NCI-H1105 treated with DMSO at 0.1 percent for 48 hours (cell line): ENCODE measurements around the gene MAGEA9B.
"Not testable (repeated sequence)": the region's sequence is repeated elsewhere in the genome, so short reads cannot be mapped to it uniquely, and the experiment has no call there.

Source experiments
- DNase-seq: peaks from one replicate; lab custom pipeline; 2025; lab: John Stamatoyannopoulos, UW

The MAGEA9B gene

DNA sequence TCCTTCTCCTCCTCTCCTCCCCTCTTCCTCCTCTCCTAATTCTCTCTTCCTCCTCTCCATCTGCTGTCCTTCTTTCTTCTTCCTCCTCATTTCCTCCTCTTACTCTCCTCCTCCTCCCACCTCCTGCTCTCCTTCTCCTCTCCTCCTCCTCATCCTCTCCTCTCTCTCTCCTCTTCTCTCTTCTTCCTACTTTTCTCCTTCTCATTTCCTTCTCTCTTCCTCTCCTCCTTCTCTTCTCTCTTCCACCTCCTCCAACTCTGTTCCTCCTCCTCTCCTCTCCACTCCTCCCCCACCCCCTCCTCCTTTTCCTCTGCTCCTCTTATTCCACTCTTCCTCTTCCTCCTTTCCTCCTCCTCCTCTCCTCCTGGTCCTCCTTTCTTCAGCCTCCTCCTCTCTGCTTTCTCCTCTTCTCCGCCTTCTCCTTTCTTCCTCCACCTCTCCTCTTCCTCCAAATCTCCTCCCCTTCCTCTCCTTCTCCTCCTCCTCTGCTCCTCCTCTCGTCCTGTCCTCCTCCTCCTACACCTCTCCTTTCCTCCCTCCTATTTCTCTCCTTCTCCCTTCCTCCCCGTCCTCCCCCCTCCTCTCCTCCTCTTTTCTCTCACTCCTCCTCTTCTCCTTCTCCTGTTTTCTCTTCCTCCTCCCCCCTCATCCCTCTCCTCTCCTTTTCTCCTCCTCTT is 52.2 kb downstream of the MAGEA9B start:
- not testable (repeated sequence) for DNase-seq

DNA sequence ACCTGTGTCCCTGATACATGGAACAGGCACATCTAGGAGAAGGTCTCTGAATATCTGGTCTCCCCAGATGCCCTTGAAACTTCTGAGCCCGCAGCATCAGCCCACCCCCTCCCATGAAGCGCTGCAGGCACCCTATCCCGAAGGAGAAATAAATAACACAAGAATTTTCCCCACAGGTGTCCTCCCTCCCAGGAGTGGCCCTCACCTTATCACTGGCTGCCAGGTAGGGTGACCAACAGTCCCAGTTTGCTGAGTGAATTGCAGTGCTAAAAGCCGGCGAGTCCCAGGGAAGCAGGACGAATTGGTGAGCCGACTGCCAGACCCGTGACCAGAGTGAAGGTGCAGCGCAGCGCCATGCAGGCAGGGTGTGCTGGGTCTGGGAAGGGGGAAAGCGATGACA is 53.3 kb downstream of the MAGEA9B start:
- DNase-seq = not testable (repeated sequence)

DNA sequence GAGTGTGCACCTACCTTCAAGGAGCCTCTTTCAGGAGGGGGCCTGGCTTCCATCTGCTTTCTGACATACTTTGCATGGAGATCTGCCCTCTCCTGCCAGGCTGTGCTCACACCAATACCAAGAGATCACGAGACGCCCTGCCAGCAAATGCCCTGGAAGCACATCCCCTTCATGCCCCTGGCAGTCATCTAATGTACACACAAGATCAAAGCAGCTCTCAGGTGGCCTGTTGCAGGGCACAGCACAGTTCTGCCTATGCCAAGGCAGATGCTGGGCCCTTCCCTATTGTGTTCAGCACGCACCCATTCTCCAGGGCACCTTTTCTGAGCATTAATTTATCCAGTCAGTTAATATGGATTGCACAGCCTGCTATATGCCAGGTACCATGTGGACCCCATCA is 54.4 kb downstream of the MAGEA9B start:
- DNase-seq = not testable (repeated sequence)
